ENCODE data around the gene ENDOV.

Gene ENDOV

DNA sequence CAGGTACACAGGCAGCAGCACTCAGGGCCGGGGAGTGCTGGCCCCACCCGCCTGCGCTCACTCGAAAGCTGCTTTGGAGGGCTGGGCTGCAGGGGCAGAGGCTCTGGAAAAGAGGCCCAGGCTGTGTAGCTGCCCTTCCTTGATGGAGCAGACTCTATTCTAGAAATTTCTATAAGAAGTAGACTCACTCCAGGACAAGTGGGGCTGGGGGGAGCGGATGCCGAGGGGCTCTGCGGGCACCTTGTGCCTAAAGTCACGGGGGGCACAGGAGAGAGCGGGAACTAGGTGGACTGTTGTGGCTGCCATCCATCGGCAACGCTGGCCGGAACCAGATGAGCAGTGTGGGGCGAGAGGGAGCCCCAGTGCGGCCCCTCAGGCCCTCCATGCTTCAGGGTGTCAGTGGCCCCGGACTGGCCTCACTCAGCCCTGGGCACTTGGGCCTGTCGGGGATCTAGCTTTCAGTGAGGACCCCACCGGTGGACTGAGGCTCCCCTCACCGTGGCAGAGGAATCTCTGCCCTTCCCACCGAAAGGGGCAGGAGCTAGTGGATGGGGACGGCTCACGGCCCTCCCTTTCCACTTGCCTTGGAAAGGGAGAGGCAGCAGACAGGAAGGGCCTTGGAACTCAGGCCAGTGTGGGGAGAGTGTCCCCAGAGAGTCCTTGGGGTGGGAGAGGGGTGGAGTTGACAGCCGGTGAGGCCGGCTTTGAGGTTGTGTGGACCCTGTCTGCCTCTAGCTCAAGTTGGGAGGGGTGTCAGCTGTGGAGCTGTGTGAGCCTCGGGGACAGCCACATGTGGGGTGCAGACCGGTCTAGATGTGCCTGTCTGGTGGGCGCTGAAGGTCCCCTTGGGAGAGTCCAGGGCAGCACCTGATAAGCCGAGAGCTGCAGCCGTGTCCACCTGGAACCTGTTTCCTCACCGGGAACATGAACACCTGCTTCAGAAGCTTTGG lies 16.6 kb downstream of the ENDOV start:
- no peak for DNase-seq (ENCODE audit: low read depth in 3 of 3)

GRCh38 chr17:80432350-80432955 lies 17.5 kb downstream of the ENDOV start:
- DNase-seq (ENCODE audit: low read depth in 3 of 3): no peak

DNA sequence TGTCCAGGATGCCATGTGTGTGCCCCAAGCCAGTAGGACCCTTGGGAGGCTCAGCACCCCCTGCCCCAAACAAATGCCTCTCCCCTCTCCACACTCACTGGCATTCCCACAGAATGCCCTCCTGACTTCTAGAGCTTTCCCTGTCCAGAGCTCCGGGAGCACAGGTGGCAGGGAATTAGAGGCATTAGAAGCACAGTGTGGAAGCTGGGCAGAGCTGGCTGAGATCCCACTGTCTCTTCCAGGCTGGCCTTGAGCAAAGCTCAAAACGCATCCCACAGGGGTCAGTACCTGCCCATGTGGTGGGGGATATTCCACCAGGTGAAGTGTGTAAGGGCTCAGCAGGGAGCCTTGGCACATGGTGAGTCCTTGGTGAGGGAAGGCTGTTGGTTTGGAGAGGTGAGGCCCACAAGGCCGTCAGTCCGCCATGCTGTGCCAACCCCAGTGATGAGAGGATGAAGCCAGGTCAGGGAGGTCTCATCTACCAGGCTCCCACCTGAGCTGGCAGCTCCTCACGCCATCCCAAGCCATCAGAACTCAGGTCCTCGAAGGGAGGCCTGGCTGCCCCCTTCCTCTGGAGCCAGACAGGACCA lies 18.1 kb downstream of the ENDOV start:
- no peak for DNase-seq (ENCODE audit: low read depth in 3 of 3)

DNA sequence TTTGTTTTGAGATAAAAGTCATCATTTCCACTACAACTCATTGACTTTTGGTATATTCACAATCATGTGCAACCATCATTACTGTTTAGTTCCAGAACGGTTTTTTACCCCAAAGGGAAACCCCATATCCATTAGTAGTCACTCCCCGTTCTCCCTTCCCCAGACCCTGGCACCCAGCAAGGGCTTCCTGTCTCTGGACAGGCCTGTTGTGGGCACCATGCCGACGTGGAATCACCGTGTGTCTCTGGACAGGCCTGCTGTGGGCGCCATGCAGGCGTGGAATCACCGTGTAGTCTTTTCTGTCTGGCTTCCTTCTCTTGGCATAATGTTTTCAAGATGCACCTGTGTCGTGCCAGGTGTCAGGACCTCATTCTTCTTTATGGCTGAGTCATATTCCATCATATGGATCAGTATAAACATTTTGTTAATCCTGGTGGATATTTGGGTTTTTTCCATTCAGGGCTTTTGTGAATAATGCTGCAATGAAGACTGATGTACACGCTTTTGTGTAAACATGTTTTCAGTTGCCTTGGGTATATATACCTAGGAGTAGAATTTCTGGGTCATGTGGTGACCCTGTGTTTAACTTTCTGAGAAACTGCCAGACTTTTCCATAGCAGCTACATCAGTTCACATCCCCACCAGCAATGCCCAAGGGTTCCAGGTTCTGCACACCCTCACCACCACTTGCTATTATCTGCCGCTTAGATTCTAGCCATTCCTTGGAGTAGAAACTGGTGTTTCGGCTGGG lies 19.1 kb downstream of the ENDOV start:
- DNase-seq (ENCODE audit: low read depth in 3 of 3): no peak

GRCh38 chr17:80437532-80437931 lies 22.6 kb downstream of the ENDOV start:
- DNase-seq (ENCODE audit: low read depth in 3 of 3): no peak

GRCh38 chr17:80438806-80439205 lies 23.8 kb downstream of the ENDOV start:
- DNase-seq (ENCODE audit: low read depth in 3 of 3): no peak

DNA sequence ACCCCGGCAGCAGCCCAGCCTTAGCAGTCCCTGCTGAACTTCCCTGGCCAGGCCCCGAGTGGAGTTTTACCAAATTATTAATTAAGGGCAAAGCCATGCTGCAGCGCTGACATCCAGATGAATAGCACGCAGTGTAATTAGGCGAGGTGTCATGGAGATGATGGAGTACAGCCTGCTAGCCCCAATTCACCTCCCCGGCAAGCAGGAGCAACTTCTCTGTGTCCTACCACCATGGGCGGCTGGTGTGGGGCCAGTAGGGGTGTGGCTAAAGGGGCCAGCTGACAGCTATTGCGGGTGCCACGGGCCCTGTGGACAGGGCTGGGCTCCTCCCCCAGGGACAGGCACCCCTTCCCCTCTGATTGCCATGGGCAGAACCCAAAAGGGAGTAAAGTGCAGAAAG lies 24.5 kb downstream of the ENDOV start:
- no peak for DNase-seq (ENCODE audit: low read depth in 3 of 3)

DNA sequence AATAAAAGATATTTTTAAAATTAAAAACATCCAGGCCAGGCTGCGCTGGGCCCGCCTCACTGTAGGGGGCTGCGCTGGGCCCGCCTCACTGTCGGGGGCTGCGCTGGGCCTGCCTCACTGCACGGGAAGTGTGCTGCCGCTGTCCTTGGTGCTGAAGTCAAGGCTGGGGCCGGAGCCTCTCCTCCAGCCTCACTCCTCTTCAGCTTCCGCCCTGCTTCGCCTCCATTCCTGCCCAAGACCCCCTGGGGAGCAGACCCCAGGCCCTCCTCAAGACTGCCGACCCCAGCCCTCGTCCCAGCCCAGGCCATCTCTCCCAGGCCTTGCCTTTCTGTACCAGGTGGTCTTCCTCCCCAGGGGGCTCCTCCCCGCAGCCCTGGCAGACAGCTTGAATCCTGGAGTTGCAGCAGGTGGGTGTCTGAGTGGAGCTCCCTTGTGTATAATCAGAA lies 26.2 kb downstream of the ENDOV start:
- peak in 2 of 3 donors; percentile 24 to 40 for DNase-seq (ENCODE audit: low read depth in 3 of 3)

GRCh38 chr17:80441598-80442322 lies 26.8 kb downstream of the ENDOV start:
- DNase-seq (ENCODE audit: low read depth in 3 of 3): no peak

DNA sequence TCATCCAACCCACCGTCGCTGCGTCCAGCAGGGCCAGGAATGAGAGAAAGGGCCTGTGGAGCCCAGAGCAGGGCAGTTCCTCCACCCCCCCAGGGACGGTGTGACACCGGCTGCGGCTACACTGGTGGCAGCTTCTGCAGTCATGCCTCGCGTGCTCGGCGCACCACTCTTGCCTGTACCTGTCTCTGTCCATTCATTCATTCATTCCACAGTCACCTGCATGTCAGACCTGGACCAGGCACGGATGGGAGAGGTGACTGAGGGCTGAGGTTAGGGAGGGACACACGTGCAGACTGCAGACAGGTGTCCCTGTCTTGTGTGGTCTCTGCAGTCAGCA lies 27.3 kb downstream of the ENDOV start:
- DNase-seq (ENCODE audit: low read depth in 3 of 3): no peak

DNA sequence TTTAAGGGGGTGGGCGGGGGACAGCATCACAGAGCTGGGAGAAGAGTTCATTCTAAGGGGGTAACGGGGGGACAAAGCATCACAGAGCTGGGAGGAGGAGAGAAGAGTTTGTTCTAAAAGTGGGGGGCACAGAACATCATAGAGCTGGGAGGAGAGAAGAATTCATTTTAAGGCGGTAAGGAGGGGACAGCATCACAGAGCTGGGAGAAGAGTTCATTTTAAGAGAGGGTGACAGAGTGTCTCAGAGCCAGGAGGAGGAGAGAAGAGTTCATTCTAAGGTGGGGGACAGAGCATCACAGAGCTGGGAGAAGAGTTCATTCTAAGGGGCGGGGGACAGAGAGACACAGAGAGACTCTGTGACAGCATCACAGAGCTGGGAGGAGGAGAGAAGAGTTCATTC lies 27.8 kb downstream of the ENDOV start:
- DNase-seq (ENCODE audit: low read depth in 3 of 3): no peak

- DNase-seq (ENCODE audit: low read depth in 3 of 3): no peak
These were observed 28.5 kb downstream of the ENDOV start for GRCh38 chr17:80443498-80443897.

DNA sequence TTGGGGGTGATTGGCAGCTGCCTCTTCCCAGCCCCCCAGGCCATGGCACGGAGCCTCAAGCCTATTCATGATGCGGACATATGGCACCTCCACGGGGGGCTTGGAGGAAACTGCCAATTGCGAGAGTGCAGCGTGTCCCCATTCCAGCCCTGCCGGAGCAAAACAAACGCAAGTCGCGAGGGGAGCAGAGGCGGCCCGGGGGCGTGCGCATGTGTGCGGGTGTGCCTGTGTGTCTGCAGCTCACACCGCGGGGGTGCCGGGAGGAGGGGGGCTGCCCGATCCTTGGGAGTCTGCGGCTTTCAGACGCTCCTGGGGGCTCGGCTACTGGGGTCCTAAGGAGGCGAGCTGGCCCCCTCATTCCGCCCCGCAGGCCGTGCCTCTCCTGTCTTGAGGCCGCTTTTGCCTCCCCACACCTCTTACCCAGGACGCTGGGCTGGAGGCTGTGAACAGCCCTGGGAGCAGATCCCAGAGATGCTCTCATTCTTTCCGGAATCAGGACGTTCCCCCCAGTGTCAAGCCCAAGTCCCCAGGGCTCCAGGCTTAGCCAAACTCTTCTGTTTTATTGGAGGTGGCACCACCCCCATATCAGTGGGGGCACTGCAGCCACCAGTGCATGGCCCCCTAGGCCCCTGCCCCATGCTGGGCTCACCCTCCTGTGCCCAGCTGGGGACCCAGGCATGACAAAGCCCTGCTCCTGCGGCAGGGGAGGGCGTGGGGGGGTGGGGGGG lies 29.1 kb downstream of the ENDOV start:
- no peak for DNase-seq (ENCODE audit: low read depth in 3 of 3)

- no peak for DNase-seq (ENCODE audit: low read depth in 3 of 3)
These were observed 29.6 kb downstream of the ENDOV start for GRCh38 chr17:80444644-80444979.

- no peak for DNase-seq (ENCODE audit: low read depth in 3 of 3)
These were observed 30.2 kb downstream of the ENDOV start for GRCh38 chr17:80445007-80445725.

DNA sequence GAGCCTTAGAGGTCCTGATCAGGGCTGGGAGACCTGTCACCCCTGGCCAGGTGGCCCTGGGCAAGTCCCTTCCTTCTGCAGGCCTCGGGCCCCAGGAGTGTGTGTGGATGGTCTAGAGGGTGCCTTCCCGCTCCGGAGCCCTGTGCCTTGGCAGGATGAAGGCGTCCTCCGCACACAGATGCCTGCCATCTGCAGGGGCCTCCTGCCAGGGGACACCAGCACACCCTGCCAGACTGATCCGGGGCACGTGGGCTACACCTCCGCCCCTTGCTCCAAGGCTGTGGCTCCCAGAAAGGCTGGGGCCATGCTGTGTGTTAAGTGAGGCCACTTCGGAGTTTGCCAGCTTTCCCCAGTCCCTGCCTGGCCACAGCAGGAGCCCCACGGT lies 30.8 kb downstream of the ENDOV start:
- no peak for DNase-seq (ENCODE audit: low read depth in 3 of 3)

GRCh38 chr17:80446645-80447405 lies 31.9 kb downstream of the ENDOV start:
- no peak for DNase-seq (ENCODE audit: low read depth in 3 of 3)

- no peak for DNase-seq (ENCODE audit: low read depth in 3 of 3)
These were observed 32.8 kb downstream of the ENDOV start for GRCh38 chr17:80447790-80448189.

DNA sequence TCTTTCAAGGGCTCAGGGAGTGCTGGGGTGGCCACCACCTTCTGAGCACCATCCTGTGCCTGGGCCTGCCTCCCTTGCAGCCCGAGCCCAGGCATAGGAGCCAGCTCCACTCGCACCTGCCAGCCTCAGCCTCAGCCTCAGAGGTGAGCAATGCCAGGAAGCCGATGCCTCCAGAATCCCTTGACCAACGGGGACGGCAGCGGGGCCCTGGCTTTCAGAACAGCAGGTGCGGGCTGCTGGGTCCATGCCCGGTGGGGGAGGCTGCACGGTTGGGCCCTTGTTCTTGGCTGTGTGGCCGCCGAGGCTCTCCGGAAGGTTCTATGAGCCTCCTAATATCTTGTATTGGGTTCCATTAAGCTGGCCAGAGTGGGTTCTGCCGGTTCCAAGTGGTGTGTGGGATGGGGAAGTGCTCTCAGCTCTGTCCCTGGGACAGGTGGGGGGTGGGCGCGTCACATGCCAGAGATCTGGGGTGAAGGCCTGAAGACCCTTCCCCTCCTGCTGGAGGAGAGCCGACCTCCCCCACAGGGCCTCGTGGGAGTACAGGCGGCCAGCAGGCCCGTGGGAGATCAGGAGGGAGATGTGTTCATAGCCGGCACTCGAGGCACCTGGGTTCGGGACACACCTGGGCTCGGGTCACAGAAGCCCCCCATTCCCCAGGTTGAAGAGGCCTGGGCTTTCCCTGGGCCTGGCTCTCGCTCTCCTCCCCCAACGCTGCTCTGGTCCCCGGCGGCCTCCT lies 34.4 kb downstream of the ENDOV start:
- DNase-seq (ENCODE audit: low read depth in 3 of 3): no peak

Measured in stimulated activated CD4-positive, alpha-beta T cell treated with anti-CD3 and anti-CD28 coated beads, TNF-alpha, amount 100 ng/mL, for 48 hours (primary cell).